ENCODE results near the gene SAMD7.

- no peak for TF ChIP-seq CTCF (IDR thresholded peaks at IDR 0.05; ENCODE audit: low read length)
- TF ChIP-seq EZH2 (IDR thresholded peaks at IDR 0.05; ENCODE audit: borderline replicate concordance, low read length), result no peak
Measured at GRCh38 chr3:169861871-169862270, 49.5 kb upstream of the SAMD7 start.

Measured in OCI-LY1 (cell line).